ENCODE results near the gene ACO2. TPM values are rescaled to one million over a fixed set of nuclear protein-coding genes. Genes with fewer than 3 reads are reported as not detected.
A peak's percentile ranks its signal among the peaks of the same experiment; 100 is the strongest.

Gene ACO2
- total and polyA plus RNA-seq, 2 of the 13 experiments (the other 11 are each of a cell fraction or from before 2014, with no cell fraction given) = 19.2 to 45.6 TPM

- TF ChIP-seq IRF1 (CRISPR knock-in tag; IDR thresholded peaks at IDR 0.05; ENCODE audit: low read depth) = no peak
- no peak for TF ChIP-seq ZNF33B (CRISPR knock-in tag; IDR thresholded peaks at IDR 0.05)
- TF ChIP-seq ASH2L (IDR thresholded peaks at IDR 0.05; ENCODE audit: insufficient read length, low read depth, low read length) = peak; percentile 45
- TF ChIP-seq, protein P1, sequence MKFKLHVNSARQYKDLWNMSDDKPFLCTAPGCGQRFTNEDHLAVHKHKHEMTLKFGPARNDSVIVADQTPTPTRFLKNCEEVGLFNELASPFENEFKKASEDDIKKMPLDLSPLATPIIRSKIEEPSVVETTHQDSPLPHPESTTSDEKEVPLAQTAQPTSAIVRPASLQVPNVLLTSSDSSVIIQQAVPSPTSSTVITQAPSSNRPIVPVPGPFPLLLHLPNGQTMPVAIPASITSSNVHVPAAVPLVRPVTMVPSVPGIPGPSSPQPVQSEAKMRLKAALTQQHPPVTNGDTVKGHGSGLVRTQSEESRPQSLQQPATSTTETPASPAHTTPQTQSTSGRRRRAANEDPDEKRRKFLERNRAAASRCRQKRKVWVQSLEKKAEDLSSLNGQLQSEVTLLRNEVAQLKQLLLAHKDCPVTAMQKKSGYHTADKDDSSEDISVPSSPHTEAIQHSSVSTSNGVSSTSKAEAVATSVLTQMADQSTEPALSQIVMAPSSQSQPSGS (CRISPR knock-in tag; IDR thresholded peaks at IDR 0.05) = no peak
- TF ChIP-seq FLYWCH1 (CRISPR knock-in tag; IDR thresholded peaks at IDR 0.05) = no peak
- TF ChIP-seq ZNF260 (CRISPR knock-in tag; IDR thresholded peaks at IDR 0.05; ENCODE audit: borderline replicate concordance, low read depth) = no peak
- TF ChIP-seq SOX13 (IDR thresholded peaks at IDR 0.05) = no peak
- no peak; a peak in 1 of 4 replicates for TF ChIP-seq SOX13 (CRISPR knock-in tag; conservative IDR thresholded peaks at IDR 0.05 in 1 of 2, IDR thresholded peaks at IDR 0.05 in 1 of 2)
- peak; percentile 63 for TF ChIP-seq ATF1 (CRISPR knock-in tag; IDR thresholded peaks at IDR 0.05)
- no peak for TF ChIP-seq ZNF589 (CRISPR knock-in tag; conservative IDR thresholded peaks at IDR 0.05)
- 0 out of 2 replicates have a peak, but pooled peaks have one; percentile 21 for TF ChIP-seq DR1 (CRISPR knock-in tag; IDR thresholded peaks at IDR 0.05)
- TF ChIP-seq, protein P2, sequence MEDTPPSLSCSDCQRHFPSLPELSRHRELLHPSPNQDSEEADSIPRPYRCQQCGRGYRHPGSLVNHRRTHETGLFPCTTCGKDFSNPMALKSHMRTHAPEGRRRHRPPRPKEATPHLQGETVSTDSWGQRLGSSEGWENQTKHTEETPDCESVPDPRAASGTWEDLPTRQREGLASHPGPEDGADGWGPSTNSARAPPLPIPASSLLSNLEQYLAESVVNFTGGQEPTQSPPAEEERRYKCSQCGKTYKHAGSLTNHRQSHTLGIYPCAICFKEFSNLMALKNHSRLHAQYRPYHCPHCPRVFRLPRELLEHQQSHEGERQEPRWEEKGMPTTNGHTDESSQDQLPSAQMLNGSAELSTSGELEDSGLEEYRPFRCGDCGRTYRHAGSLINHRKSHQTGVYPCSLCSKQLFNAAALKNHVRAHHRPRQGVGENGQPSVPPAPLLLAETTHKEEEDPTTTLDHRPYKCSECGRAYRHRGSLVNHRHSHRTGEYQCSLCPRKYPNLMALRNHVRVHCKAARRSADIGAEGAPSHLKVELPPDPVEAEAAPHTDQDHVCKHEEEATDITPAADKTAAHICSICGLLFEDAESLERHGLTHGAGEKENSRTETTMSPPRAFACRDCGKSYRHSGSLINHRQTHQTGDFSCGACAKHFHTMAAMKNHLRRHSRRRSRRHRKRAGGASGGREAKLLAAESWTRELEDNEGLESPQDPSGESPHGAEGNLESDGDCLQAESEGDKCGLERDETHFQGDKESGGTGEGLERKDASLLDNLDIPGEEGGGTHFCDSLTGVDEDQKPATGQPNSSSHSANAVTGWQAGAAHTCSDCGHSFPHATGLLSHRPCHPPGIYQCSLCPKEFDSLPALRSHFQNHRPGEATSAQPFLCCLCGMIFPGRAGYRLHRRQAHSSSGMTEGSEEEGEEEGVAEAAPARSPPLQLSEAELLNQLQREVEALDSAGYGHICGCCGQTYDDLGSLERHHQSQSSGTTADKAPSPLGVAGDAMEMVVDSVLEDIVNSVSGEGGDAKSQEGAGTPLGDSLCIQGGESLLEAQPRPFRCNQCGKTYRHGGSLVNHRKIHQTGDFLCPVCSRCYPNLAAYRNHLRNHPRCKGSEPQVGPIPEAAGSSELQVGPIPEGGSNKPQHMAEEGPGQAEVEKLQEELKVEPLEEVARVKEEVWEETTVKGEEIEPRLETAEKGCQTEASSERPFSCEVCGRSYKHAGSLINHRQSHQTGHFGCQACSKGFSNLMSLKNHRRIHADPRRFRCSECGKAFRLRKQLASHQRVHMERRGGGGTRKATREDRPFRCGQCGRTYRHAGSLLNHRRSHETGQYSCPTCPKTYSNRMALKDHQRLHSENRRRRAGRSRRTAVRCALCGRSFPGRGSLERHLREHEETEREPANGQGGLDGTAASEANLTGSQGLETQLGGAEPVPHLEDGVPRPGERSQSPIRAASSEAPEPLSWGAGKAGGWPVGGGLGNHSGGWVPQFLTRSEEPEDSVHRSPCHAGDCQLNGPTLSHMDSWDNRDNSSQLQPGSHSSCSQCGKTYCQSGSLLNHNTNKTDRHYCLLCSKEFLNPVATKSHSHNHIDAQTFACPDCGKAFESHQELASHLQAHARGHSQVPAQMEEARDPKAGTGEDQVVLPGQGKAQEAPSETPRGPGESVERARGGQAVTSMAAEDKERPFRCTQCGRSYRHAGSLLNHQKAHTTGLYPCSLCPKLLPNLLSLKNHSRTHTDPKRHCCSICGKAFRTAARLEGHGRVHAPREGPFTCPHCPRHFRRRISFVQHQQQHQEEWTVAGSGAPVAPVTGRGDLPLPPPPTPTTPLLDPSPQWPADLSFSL (CRISPR knock-in tag; IDR thresholded peaks at IDR 0.05) = no peak
- TF ChIP-seq ZNF484 (CRISPR knock-in tag; IDR thresholded peaks at IDR 0.05; ENCODE audit: borderline replicate concordance, low read depth) = no peak
- TF ChIP-seq ZNF274 (CRISPR knock-in tag; IDR thresholded peaks at IDR 0.05) = no peak
- no peak for TF ChIP-seq FOXP1 (IDR thresholded peaks at IDR 0.05)
- TF ChIP-seq FOXP1 (CRISPR knock-in tag; IDR thresholded peaks at IDR 0.05) = no peak
Observed at GRCh38 chr22:41444360-41445128, 24.4 kb upstream of the ACO2 start (continued).

Data from HepG2 (cell line).